Glomerular endothelial cell (primary cell): ENCODE results near the gene AVPR2. TPM values are rescaled to one million over a fixed set of nuclear protein-coding genes. Genes with fewer than 3 reads are reported as not detected.

Experiments used
- DNase-seq: peaks from one replicate; pipeline ENCODE4 v3.0.0-alpha.2; 2011; ENCODE audit warnings: low read depth, low spot score; ENCODE audit errors: extremely low read depth
- total RNA-seq: library from RNA; depleted of rRNA; stranded (reverse); fragments of >200 nt; gene quantifications from 2 replicates; pipeline ENCODE4 v1.2.3, GENCODE V29; 2015

AVPR2 gene
- total RNA-seq, 1 donor from 2014 or later: not detected

GRCh38 chrX:153930011-153930910, 25.8 kb downstream of the AVPR2 start:
- no peak for DNase-seq

- DNase-seq: no peak
These were observed 26.7 kb downstream of the AVPR2 start for GRCh38 chrX:153931151-153931550.

- no peak for DNase-seq
These were observed 27.3 kb downstream of the AVPR2 start for GRCh38 chrX:153931748-153932147.

GRCh38 chrX:153932220-153932915, 27.9 kb downstream of the AVPR2 start:
- no peak for DNase-seq

- no peak for DNase-seq
These were observed 29.3 kb downstream of the AVPR2 start for GRCh38 chrX:153933748-153934147.

GRCh38 chrX:153934148-153934761, 29.8 kb downstream of the AVPR2 start:
- DNase-seq: no peak

- DNase-seq: no peak
These were observed 30.4 kb downstream of the AVPR2 start, which contains the start of gene NAA10 for GRCh38 chrX:153934762-153935325. Gene NAA10 (minus strand): TSS chrX:153935037. CDS start chrX:153934904, 133 bp downstream.

GRCh38 chrX:153935326-153935851, 30.9 kb downstream of the AVPR2 start:
- DNase-seq: no peak

GRCh38 chrX:153937056-153937455, 32.6 kb downstream of the AVPR2 start:
- DNase-seq: no peak

- DNase-seq: no peak
These were observed 33.8 kb downstream of the AVPR2 start for GRCh38 chrX:153938226-153938786.

- DNase-seq: no peak
These were observed 35.1 kb downstream of the AVPR2 start for GRCh38 chrX:153939573-153939972.

- DNase-seq: no peak
These were observed 37.1 kb downstream of the AVPR2 start for GRCh38 chrX:153941336-153942252.

- DNase-seq: no peak
These were observed 39.8 kb downstream of the AVPR2 start, which contains the start of gene RENBP for GRCh38 chrX:153944140-153944799. Gene RENBP (minus strand): TSS chrX:153944643. CDS start chrX:153944610, 33 bp downstream.

- DNase-seq: no peak
These were observed 40.3 kb downstream of the AVPR2 start for GRCh38 chrX:153944800-153945150.

GRCh38 chrX:153945956-153946943, 41.8 kb downstream of the AVPR2 start:
- DNase-seq: no peak

- no peak for DNase-seq
These were observed 42.7 kb downstream of the AVPR2 start for GRCh38 chrX:153947009-153947769.

GRCh38 chrX:153948002-153948466, 43.6 kb downstream of the AVPR2 start:
- DNase-seq: no peak
